Endothelial cell of umbilical vein (primary cell): Measurements from ENCODE around the gene OPRL1.

Experiments
- EZH2 ChIP-seq: IDR thresholded peaks from 2 replicates; pipeline ENCODE4 v1.6.1; 2012; ENCODE audit warnings: borderline replicate concordance, low read depth, mild to moderate bottlenecking, moderate library complexity, low read length, inconsistent platforms; ENCODE audit not compliant: severe bottlenecking
- POLR2A ChIP-seq: IDR thresholded peaks from 2 replicates; pipeline ENCODE4 v1.6.1; 2012; ENCODE audit warnings: low read depth, mild to moderate bottlenecking, control low read depth, low read length
- POLR2AphosphoS5 ChIP-seq: IDR thresholded peaks from 2 replicates; pipeline ENCODE4 v1.6.1; 2012; ENCODE audit warnings: low read depth, mild to moderate bottlenecking, control low read depth, low read length, moderate library complexity; ENCODE audit not compliant: insufficient read depth
- TF ChIP-seq, protein P1 (sequence below), 2 donors: IDR thresholded peaks; 1 replicate in 1 of 2; 2 replicates in 1 of 2; pipeline ENCODE4 v1.5.1; 2011; ENCODE audit warnings: low read length in 2 of 2, mild to moderate bottlenecking in 2 of 2, moderate library complexity in 2 of 2, control low read depth in 1 of 2, inconsistent platforms in 1 of 2, low read depth in 1 of 2; ENCODE audit not compliant: insufficient read depth in 1 of 2; ENCODE audit errors: extremely low read depth in 1 of 2

DNA sequence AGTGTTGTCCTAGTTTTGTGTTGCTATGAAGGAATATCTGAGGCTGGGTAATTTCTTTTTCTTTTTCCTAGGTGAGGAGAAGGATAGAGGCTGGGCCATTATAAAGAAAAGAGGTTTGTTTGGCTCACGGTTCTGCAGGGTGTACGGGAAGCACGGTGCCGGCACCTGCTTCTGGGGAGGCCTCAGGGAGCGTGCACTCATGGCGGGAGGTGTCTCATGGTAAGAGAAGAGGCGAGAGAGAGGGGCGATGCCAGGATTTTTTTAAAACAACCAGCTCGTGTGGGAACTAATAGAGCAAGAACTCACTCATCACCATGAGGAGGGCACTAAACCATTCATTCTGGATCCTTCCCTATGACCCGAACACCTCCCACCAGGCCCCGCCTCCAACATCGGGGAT is 41.7 kb downstream of the OPRL1 start:
- TF ChIP-seq, protein P1, sequence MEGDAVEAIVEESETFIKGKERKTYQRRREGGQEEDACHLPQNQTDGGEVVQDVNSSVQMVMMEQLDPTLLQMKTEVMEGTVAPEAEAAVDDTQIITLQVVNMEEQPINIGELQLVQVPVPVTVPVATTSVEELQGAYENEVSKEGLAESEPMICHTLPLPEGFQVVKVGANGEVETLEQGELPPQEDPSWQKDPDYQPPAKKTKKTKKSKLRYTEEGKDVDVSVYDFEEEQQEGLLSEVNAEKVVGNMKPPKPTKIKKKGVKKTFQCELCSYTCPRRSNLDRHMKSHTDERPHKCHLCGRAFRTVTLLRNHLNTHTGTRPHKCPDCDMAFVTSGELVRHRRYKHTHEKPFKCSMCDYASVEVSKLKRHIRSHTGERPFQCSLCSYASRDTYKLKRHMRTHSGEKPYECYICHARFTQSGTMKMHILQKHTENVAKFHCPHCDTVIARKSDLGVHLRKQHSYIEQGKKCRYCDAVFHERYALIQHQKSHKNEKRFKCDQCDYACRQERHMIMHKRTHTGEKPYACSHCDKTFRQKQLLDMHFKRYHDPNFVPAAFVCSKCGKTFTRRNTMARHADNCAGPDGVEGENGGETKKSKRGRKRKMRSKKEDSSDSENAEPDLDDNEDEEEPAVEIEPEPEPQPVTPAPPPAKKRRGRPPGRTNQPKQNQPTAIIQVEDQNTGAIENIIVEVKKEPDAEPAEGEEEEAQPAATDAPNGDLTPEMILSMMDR (IDR thresholded peaks at IDR 0.05; ENCODE audit: extremely low read depth in 1 of 2, insufficient read depth in 1 of 2, low read depth in 1 of 2, low read length in 2 of 2) = no peak
- TF ChIP-seq POLR2A = no peak
- no peak for TF ChIP-seq EZH2
- TF ChIP-seq POLR2AphosphoS5 = no peak
